ENCODE data around the gene CAPSL.

- TF ChIP-seq CTCF (IDR thresholded peaks at IDR 0.05) (no peak), POLR2A (IDR thresholded peaks at IDR 0.05) (no peak), POLR2AphosphoS5 (IDR thresholded peaks at IDR 0.05) (no peak), EP300 (IDR thresholded peaks at IDR 0.05) (no peak)
These were observed 80.7 kb downstream of the CAPSL start for GRCh38 chr5:35857606-35858205.
